SU-DHL-6 (cell line): ENCODE results near the gene TMEM115.

Source experiments
- H2AFZ ChIP-seq: fragments of 200-600 bp; sonication (generic); 2 replicates; pipeline ENCODE4 v1.6.1; 2014; ENCODE audit warnings: low read depth, mild to moderate bottlenecking, moderate library complexity, mixed read lengths, antibody characterized with exemption, low read length; ENCODE audit not compliant: severe bottlenecking
- H3F3A ChIP-seq: fragments of 200-600 bp; shearing (Covaris generic); 2 replicates; pipeline ENCODE4 v1.6.0; 2016; ENCODE audit warnings: antibody characterized with exemption, mild to moderate bottlenecking; ENCODE audit not compliant: insufficient read depth
- H3K27ac ChIP-seq: fragments of 200-600 bp; sonication (generic); 2 replicates; pipeline ENCODE4 v1.5.1; 2016; ENCODE audit warnings: low read depth, mild to moderate bottlenecking, low read length, moderate library complexity, mixed read lengths
- H3K27me3 ChIP-seq: fragments of 200-600 bp; sonication (generic), shearing (Covaris generic); 2 replicates; pipeline ENCODE4 v1.6.0; 2014; ENCODE audit warnings: mild to moderate bottlenecking, low read length
- H3K36me3 ChIP-seq: fragments of 200-600 bp; sonication (generic); 2 replicates; pipeline ENCODE4 v1.6.1; 2014; ENCODE audit warnings: mild to moderate bottlenecking, low read length, mixed read lengths
- H3K4me2 ChIP-seq: fragments of 300-600, 200-600 bp; shearing (Covaris generic), sonication (generic); 2 replicates; pipeline ENCODE4 v1.6.0; 2014; ENCODE audit warnings: low read length, low read depth, mild to moderate bottlenecking; ENCODE audit not compliant: poor library complexity, severe bottlenecking
- H3K4me3 ChIP-seq: fragments of 200-600 bp; sonication (generic); 2 replicates; pipeline ENCODE4 v1.5.1; 2014; ENCODE audit warnings: antibody characterized with exemption, low read length, mild to moderate bottlenecking, mixed read lengths; ENCODE audit not compliant: insufficient read depth, poor library complexity, severe bottlenecking
- H3K79me2 ChIP-seq: fragments of 200-600 bp; sonication (generic); 2 replicates; pipeline ENCODE4 v1.6.1; 2014; ENCODE audit warnings: mild to moderate bottlenecking, low read length, moderate library complexity; ENCODE audit not compliant: insufficient read depth
- H3K9ac ChIP-seq: fragments of 200-600 bp; sonication (generic); 2 replicates; pipeline ENCODE4 v1.7.0; 2014; ENCODE audit warnings: mild to moderate bottlenecking, low read length
- H3K9me2 ChIP-seq: fragments of 200-600 bp; sonication (generic); replicated peaks from 2 replicates; pipeline ENCODE4 v1.6.1; 2014; ENCODE audit warnings: low read length; ENCODE audit not compliant: insufficient read depth
- H3K9me3 ChIP-seq: fragments of 200-600 bp; sonication (generic); 2 replicates; pipeline ENCODE4 v1.6.1; 2014; ENCODE audit warnings: low read length, mixed read lengths; ENCODE audit not compliant: insufficient read depth
- H4K20me1 ChIP-seq: fragments of 200-600 bp; sonication (generic); 2 replicates; pipeline ENCODE4 v1.6.1; 2014; ENCODE audit warnings: low read depth, mild to moderate bottlenecking, antibody characterized with exemption, low read length, moderate library complexity, mixed read lengths
- EZH2phosphoT487 ChIP-seq: fragments of 200-600 bp; sonication (generic), shearing (Covaris generic); conservative IDR thresholded peaks from 2 replicates; pipeline ENCODE4 v1.6.1; 2018; ENCODE audit warnings: mild to moderate bottlenecking, antibody characterized with exemption, low read length, moderate library complexity, mixed read lengths
- TF ChIP-seq, protein P1 (sequence below): fragments of 200-600 bp; sonication (generic); IDR thresholded peaks from one replicate; pipeline ENCODE4 v1.5.1; 2017; ENCODE audit warnings: antibody characterized with exemption, mild to moderate bottlenecking, low read length, moderate library complexity; ENCODE audit not compliant: insufficient read depth, poor library complexity, severe bottlenecking

TMEM115 gene

DNA sequence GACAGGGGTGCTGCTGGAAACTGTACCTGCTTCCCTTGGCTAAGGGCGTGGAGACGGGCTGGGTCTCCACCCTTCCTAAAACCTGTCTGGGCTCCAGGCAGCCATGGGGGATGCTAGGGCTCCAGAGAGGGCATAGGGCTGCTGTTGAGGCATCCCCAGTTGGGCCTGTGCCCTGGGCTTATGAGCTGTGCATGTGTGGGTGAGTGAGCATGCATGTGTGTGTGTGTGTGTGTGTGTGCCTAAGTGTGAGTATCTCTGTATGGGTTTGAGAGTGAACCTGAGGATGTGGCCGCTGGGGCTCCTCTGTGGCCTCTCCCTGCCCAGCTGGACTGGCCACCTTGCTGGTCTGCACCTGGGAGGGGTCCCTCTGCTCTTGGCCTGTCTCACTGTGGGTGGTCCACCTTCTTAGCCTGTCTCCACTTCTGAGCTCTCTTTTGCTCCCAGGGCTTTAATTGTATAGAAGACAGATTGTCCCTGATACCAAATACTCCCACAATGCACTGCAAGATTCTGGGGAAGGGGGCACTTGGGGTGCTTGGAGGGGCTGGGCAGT lies 11.9 kb upstream of the TMEM115 start:
- no peaks in the 10 kb centered on the region for H3K36me3 ChIP-seq
- H3K27me3 ChIP-seq = no peaks in the 10 kb centered on the region
- no peak overlapping the region for H3K4me3 ChIP-seq
- no peaks in the 10 kb centered on the region for H3K9me3 ChIP-seq
- H4K20me1 ChIP-seq = no peaks in the 10 kb centered on the region
- H3K9ac ChIP-seq = no peak overlapping the region
- H2AFZ ChIP-seq = no peak overlapping the region
- H3F3A ChIP-seq = no peaks in the 10 kb centered on the region
- H3K4me2 ChIP-seq = no peak overlapping the region
- TF ChIP-seq EZH2phosphoT487 = no peak
- TF ChIP-seq, protein P1, sequence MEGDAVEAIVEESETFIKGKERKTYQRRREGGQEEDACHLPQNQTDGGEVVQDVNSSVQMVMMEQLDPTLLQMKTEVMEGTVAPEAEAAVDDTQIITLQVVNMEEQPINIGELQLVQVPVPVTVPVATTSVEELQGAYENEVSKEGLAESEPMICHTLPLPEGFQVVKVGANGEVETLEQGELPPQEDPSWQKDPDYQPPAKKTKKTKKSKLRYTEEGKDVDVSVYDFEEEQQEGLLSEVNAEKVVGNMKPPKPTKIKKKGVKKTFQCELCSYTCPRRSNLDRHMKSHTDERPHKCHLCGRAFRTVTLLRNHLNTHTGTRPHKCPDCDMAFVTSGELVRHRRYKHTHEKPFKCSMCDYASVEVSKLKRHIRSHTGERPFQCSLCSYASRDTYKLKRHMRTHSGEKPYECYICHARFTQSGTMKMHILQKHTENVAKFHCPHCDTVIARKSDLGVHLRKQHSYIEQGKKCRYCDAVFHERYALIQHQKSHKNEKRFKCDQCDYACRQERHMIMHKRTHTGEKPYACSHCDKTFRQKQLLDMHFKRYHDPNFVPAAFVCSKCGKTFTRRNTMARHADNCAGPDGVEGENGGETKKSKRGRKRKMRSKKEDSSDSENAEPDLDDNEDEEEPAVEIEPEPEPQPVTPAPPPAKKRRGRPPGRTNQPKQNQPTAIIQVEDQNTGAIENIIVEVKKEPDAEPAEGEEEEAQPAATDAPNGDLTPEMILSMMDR = no peak
- H3K9me2 ChIP-seq = no peaks in the 10 kb centered on the region
- H3K27ac ChIP-seq = no peak overlapping the region
- no peaks in the 10 kb centered on the region for H3K79me2 ChIP-seq

DNA sequence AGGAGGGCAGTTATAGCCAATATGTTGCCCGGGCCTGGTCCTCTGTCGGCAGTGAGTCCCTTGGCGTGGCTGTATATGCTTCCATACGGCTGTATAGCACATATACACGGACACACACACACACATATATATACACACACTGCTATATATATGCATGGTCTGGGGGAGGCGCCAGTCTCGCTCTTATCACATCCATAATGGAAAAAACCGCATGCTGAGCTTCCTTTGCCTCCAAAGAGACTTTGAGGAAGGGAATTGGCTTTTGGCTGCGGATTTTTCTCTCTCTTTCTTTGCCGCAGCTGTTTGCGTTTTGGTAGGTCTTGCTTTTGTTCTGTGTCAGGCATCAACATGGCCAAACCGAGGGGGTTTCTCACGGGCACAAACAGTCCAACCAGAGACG lies 11.3 kb upstream of the TMEM115 start:
- Histone ChIP-seq H3K27ac (no peak overlapping the region), H3K4me3 (no peak overlapping the region), H3F3A (no peaks in the 10 kb centered on the region), H4K20me1 (no peaks in the 10 kb centered on the region), H2AFZ (no peak overlapping the region), H3K9ac (no peak overlapping the region), H3K9me2 (no peaks in the 10 kb centered on the region), H3K79me2 (no peaks in the 10 kb centered on the region), H3K36me3 (no peaks in the 10 kb centered on the region), H3K9me3 (no peaks in the 10 kb centered on the region), H3K4me2 (no peak overlapping the region), H3K27me3 (no peaks in the 10 kb centered on the region)
- no peak for TF ChIP-seq EZH2phosphoT487
- TF ChIP-seq, protein P1 = no peak

DNA sequence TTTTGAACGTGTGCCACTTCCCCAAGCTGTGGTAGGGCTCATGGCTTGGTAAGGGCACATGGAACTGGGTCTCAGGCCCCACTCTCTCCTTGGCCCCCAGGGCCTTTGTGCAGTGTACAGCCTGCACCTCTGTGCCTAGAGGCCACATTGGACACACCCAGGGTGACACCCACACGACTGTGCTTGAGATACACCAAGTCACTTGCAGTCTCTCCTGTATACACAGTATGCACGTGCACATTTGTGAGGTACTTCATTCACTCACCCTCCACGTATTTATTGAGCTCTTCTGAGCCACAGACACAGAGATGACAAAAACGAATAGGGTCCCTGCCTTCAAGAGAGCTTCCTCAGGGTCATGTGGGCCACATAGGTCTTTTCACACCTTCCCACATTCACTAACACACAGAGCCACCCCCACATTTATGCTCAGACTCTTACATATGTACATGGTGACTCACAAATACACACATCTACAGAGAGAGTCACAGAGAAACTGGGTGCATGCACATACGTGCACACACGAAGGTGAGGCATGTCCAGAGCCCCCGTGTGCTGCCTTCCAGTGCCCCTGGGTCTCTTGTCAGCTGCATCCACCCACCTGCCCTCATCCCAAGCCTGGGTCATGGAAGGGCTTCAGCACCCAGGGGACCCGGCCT lies 9.8 kb upstream of the TMEM115 start:
- no peak overlapping the region for H3K27ac ChIP-seq
- H3K4me3 ChIP-seq = no peak overlapping the region
- TF ChIP-seq EZH2phosphoT487 = no peak
- TF ChIP-seq, protein P1 = no peak
- H2AFZ ChIP-seq = no peak overlapping the region
- no peaks in the 10 kb centered on the region for H3K36me3 ChIP-seq
- no peaks in the 10 kb centered on the region for H3K9me2 ChIP-seq
- H3K9me3 ChIP-seq = no peaks in the 10 kb centered on the region
- no peaks in the 10 kb centered on the region for H4K20me1 ChIP-seq
- H3K4me2 ChIP-seq = no peak overlapping the region
- H3K27me3 ChIP-seq = no peaks in the 10 kb centered on the region
- no peaks in the 10 kb centered on the region for H3F3A ChIP-seq
- no peak overlapping the region for H3K9ac ChIP-seq
- no peaks in the 10 kb centered on the region for H3K79me2 ChIP-seq
